A673 (cell line): Measurements from ENCODE around the gene ANKMY2. TPM values are rescaled to one million over a fixed set of nuclear protein-coding genes. Genes with fewer than 3 reads are reported as not detected.

Experiments
- BruUV-seq: library from RNA; stranded (reverse); fragments of 400-500 nt; replicated peaks from 2 replicates; lab custom pipeline; 2021; lab: Mats Ljungman, UMichigan
- CTCF ChIA-PET: fragments of 300-600 bp; sonication (Branson Sonifier 250); formaldehyde crosslinking; loops from one replicate; lab custom pipeline; 2022; ENCODE audit warnings: antibody characterized with exemption; lab: Charles Lee
- POLR2A ChIA-PET: fragments of 300-600 bp; sonication (Branson Sonifier 250); formaldehyde crosslinking; loops from one replicate; lab custom pipeline; 2022; ENCODE audit warnings: antibody characterized with exemption; ENCODE audit not compliant: low non-redundant PET; lab: Charles Lee
- DNase-seq: peaks from one replicate; pipeline ENCODE4 v3.0.0-alpha.2; 2015; ENCODE audit warnings: low spot score
- H3K27ac ChIP-seq: fragments of 200-600 bp; sonication (generic); 2 replicates; pipeline ENCODE4 v1.5.1; 2016; ENCODE audit warnings: mixed run types, low read depth, mild to moderate bottlenecking, mixed read lengths, antibody characterized with exemption, low read length; ENCODE audit not compliant: poor library complexity, severe bottlenecking
- H3K27me3 ChIP-seq: fragments of 200-600 bp; sonication (generic); replicated peaks from 2 replicates; pipeline ENCODE4 v1.6.1; 2017; ENCODE audit warnings: mixed run types, low read depth, mild to moderate bottlenecking, mixed read lengths, antibody characterized with exemption, low read length; ENCODE audit not compliant: insufficient read depth, poor library complexity
- H3K36me3 ChIP-seq: fragments of 200-600 bp; sonication (generic); 2 replicates; pipeline ENCODE4 v1.6.1; 2016; ENCODE audit warnings: mixed run types, mild to moderate bottlenecking, mixed read lengths, antibody characterized with exemption, low read length; ENCODE audit not compliant: insufficient read depth, poor library complexity, severe bottlenecking
- H3K4me1 ChIP-seq: fragments of 200-600 bp; sonication (generic); 2 replicates; pipeline ENCODE4 v1.6.1; 2017; ENCODE audit warnings: mixed run types, mild to moderate bottlenecking, mixed read lengths, antibody characterized with exemption, low read length; ENCODE audit not compliant: insufficient read depth, poor library complexity, severe bottlenecking
- H3K4me3 ChIP-seq: fragments of 200-600 bp; sonication (generic); 2 replicates; pipeline ENCODE4 v1.5.1; 2016; ENCODE audit warnings: low read depth, mixed run types, mild to moderate bottlenecking, mixed read lengths, low read length; ENCODE audit not compliant: poor library complexity, severe bottlenecking
- H3K9me3 ChIP-seq: fragments of 200-600 bp; sonication (generic); 2 replicates; pipeline ENCODE4 v1.6.1; 2016; ENCODE audit warnings: mixed run types, low read depth, mild to moderate bottlenecking, mixed read lengths, antibody characterized with exemption, low read length; ENCODE audit not compliant: poor library complexity, severe bottlenecking
- EZH2 ChIP-seq: fragments of 200-600 bp; sonication (generic); IDR thresholded peaks from 2 replicates; pipeline ENCODE4 v1.6.1; 2017; ENCODE audit warnings: borderline replicate concordance, low read depth, mild to moderate bottlenecking, mixed read lengths, antibody characterized with exemption, low read length; ENCODE audit not compliant: poor library complexity, severe bottlenecking
- intact Hi-C: fragments of 100-400 bp; cut with micrococcal nuclease; formaldehyde crosslinking; loops from one replicate; pipeline ENCODE4 v1.10.0; 2022; ENCODE audit not compliant: unreplicated experiment
- total RNA-seq: library from RNA; stranded (reverse); gene quantifications from 2 replicates; pipeline ENCODE4 v1.2.3, GENCODE V29; 2021
- TF ChIP-seq, protein P1 (sequence below): fragments of 300-800, 200-600 bp; sonication (generic); conservative IDR thresholded peaks from 2 replicates; pipeline ENCODE4 v1.5.1; 2017; ENCODE audit warnings: low read depth, mild to moderate bottlenecking, antibody characterized with exemption, low read length, moderate library complexity, mixed read lengths

ANKMY2 gene
- total RNA-seq, 1 experiment from 2014 or later = 24.3 TPM

DNA sequence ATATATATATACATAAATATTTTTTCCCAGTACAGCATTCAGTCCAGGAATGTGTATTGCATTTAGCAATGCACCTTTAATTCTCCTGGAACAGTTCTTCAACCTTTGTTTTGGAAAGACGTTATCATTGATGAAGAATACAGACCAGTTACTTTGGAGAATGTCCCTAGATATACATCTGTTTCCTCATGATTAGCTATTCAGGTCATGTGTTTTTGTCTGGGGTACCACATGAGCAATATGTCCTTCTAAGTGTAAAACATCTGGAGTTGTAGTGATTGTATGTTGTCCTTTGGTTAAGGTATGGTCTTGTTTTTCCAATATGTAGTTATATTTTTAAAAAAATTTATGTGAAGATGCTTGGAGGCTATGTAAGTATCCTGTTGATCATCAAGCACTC, 10.6 kb upstream of the ANKMY2 start:
- intact Hi-C loops = no loop called here
- H3K4me1 ChIP-seq = peaks cover 51% of the 10 kb centered on the region
- H3K4me3 ChIP-seq = no peak overlapping the region
- ChIA-PET POLR2A (no interaction called here), CTCF (no interaction called here)
- no peak for TF ChIP-seq EZH2
- TF ChIP-seq, protein P1, sequence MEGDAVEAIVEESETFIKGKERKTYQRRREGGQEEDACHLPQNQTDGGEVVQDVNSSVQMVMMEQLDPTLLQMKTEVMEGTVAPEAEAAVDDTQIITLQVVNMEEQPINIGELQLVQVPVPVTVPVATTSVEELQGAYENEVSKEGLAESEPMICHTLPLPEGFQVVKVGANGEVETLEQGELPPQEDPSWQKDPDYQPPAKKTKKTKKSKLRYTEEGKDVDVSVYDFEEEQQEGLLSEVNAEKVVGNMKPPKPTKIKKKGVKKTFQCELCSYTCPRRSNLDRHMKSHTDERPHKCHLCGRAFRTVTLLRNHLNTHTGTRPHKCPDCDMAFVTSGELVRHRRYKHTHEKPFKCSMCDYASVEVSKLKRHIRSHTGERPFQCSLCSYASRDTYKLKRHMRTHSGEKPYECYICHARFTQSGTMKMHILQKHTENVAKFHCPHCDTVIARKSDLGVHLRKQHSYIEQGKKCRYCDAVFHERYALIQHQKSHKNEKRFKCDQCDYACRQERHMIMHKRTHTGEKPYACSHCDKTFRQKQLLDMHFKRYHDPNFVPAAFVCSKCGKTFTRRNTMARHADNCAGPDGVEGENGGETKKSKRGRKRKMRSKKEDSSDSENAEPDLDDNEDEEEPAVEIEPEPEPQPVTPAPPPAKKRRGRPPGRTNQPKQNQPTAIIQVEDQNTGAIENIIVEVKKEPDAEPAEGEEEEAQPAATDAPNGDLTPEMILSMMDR = no peak
- H3K36me3 ChIP-seq = peaks cover 4% of the 10 kb centered on the region
- H3K27me3 ChIP-seq = no peaks in the 10 kb centered on the region
- DNase-seq = no peak
- no TSS peak for BruUV-seq
- H3K27ac ChIP-seq = no peak overlapping the region
- no peaks in the 10 kb centered on the region for H3K9me3 ChIP-seq

DNA sequence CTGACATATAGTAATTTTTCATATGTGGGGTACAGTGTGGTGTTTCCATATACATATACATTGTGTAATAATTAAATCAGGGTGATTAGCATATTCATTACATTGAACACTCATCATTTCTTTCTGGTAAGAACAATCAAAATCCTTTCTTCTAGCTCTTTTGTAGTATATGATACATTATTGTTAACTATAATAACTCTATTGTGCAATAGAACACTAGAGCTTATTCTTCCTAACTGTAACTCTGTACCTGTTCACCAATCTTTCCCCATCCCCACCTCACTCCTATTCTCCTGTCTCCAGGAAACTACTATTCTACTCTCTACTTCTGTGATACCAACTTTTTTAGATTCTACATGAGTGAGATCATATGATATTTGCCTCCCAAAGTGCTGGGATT, 9.8 kb upstream of the ANKMY2 start:
- BruUV-seq = no TSS peak
- peaks cover 46% of the 10 kb centered on the region for H3K4me1 ChIP-seq
- DNase-seq = no peak
- H3K36me3 ChIP-seq = peaks cover 4% of the 10 kb centered on the region
- no peaks in the 10 kb centered on the region for H3K27me3 ChIP-seq
- no peaks in the 10 kb centered on the region for H3K9me3 ChIP-seq
- POLR2A ChIA-PET = no interaction called here
- H3K4me3 ChIP-seq = no peak overlapping the region
- H3K27ac ChIP-seq = no peak overlapping the region
- intact Hi-C loops = no loop called here
- CTCF ChIA-PET = no interaction called here
- TF ChIP-seq, protein P1 = no peak
- TF ChIP-seq EZH2 = no peak

DNA sequence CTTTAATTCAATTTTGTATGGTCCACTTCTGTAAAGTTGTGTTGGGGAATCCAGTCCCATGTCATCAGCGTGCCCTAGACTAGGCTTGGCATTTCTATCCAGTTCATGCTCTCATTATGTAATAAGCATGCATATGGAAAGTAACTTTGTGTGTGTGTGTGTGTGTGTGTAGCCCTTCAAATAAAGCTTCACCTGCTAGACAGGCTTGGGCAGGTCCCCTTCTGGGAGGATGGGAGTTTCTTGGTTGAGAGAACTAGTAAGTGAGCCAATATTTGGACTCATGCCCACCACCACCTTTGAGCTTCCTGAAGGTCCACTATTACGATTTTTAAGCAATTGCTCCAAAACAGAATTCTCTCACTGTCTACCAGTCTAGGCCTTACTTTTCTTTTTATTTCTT, 7.3 kb upstream of the ANKMY2 start:
- TF ChIP-seq, protein P1 = no peak
- TF ChIP-seq EZH2 = no peak
- BruUV-seq = no TSS peak
- H3K9me3 ChIP-seq = no peaks in the 10 kb centered on the region
- CTCF ChIA-PET = no interaction called here
- H3K27me3 ChIP-seq = no peaks in the 10 kb centered on the region
- intact Hi-C loops = no loop called here
- POLR2A ChIA-PET = no interaction called here
- H3K36me3 ChIP-seq = peaks cover 4% of the 10 kb centered on the region
- H3K27ac ChIP-seq = no peak overlapping the region
- H3K4me1 ChIP-seq = peaks cover 60% of the 10 kb centered on the region
- H3K4me3 ChIP-seq = no peak overlapping the region
- no peak for DNase-seq
